Duodenal mucosa (tissue), 2 donors: ENCODE measurements around the gene HHIP.

ENCODE experiments used
- H3K27ac ChIP-seq: one replicate; pipeline ENCODE4 v1.7.0; 2013; ENCODE audit warnings: low read depth, low read length
- H3K27me3 ChIP-seq, 2 donors: one replicate each; pipeline ENCODE4 v1.7.0; 2013; ENCODE audit warnings: low read length in 2 of 2, control low read depth in 1 of 2; ENCODE audit not compliant: insufficient read depth in 2 of 2, control insufficient read depth in 1 of 2
- H3K36me3 ChIP-seq, 2 donors: one replicate each; pipeline ENCODE4 v1.7.0; 2013; ENCODE audit warnings: low read length in 2 of 2, control low read depth in 1 of 2; ENCODE audit not compliant: insufficient read depth in 2 of 2, control insufficient read depth in 1 of 2
- H3K4me1 ChIP-seq, 2 donors: one replicate each; pipeline ENCODE4 v1.7.0; 2013; ENCODE audit warnings: low read length in 2 of 2, control low read depth in 1 of 2; ENCODE audit not compliant: insufficient read depth in 2 of 2, control insufficient read depth in 1 of 2
- H3K4me3 ChIP-seq, 2 donors: one replicate each; pipeline ENCODE4 v1.7.0; 2013; ENCODE audit warnings: low read length in 2 of 2, low read depth in 1 of 2
- H3K9ac ChIP-seq, 2 donors: one replicate each; pipeline ENCODE4 v1.7.0; 2013; ENCODE audit warnings: low read length in 2 of 2, low read depth in 1 of 2
- H3K9me3 ChIP-seq, 2 donors: one replicate each; pipeline ENCODE4 v1.7.0; 2013; ENCODE audit warnings: low read length in 2 of 2, control low read depth in 1 of 2; ENCODE audit not compliant: control insufficient read depth in 1 of 2

Gene HHIP

GRCh38 chr4:144655491-144655890 is 9.5 kb downstream of the HHIP start:
- Histone ChIP-seq H3K4me3 (no peak overlapping the region), H3K36me3 (no peaks in the 10 kb centered on the region), H3K9me3 (no peaks in the 10 kb centered on the region), H3K9ac (no peak overlapping the region), H3K27ac (no peak overlapping the region), H3K27me3 (no peaks in the 10 kb centered on the region), H3K4me1 (no peaks in the 10 kb centered on the region)

- Histone ChIP-seq H3K4me1 (no peaks in the 10 kb centered on the region), H3K9me3 (no peaks in the 10 kb centered on the region), H3K27me3 (no peaks in the 10 kb centered on the region), H3K36me3 (no peaks in the 10 kb centered on the region), H3K9ac (no peak overlapping the region), H3K27ac (no peak overlapping the region), H3K4me3 (no peak overlapping the region)
These were observed 10.9 kb downstream of the HHIP start for GRCh38 chr4:144656850-144657249.

- no peaks in the 10 kb centered on the region for H3K4me1 ChIP-seq
- no peak overlapping the region for H3K4me3 ChIP-seq
- H3K9ac ChIP-seq = no peak overlapping the region
- H3K9me3 ChIP-seq = no peaks in the 10 kb centered on the region
- H3K36me3 ChIP-seq = no peaks in the 10 kb centered on the region
- no peak overlapping the region for H3K27ac ChIP-seq
- no peaks in the 10 kb centered on the region for H3K27me3 ChIP-seq
These were observed 12.1 kb downstream of the HHIP start for GRCh38 chr4:144658015-144658567.

- no peaks in the 10 kb centered on the region for H3K4me1 ChIP-seq
- H3K27me3 ChIP-seq = no peaks in the 10 kb centered on the region
- no peaks in the 10 kb centered on the region for H3K9me3 ChIP-seq
- no peak overlapping the region for H3K27ac ChIP-seq
- H3K9ac ChIP-seq = no peak overlapping the region
- H3K4me3 ChIP-seq = no peak overlapping the region
- H3K36me3 ChIP-seq = no peaks in the 10 kb centered on the region
These were observed 12.9 kb downstream of the HHIP start for GRCh38 chr4:144658903-144659302.

GRCh38 chr4:144659447-144659846 is 13.5 kb downstream of the HHIP start:
- Histone ChIP-seq H3K9ac (no peak overlapping the region), H3K4me3 (no peak overlapping the region), H3K4me1 (no peaks in the 10 kb centered on the region), H3K9me3 (no peaks in the 10 kb centered on the region), H3K36me3 (no peaks in the 10 kb centered on the region), H3K27ac (no peak overlapping the region), H3K27me3 (no peaks in the 10 kb centered on the region)

- no peaks in the 10 kb centered on the region for H3K9me3 ChIP-seq
- H3K27ac ChIP-seq = no peak overlapping the region
- H3K4me1 ChIP-seq = no peaks in the 10 kb centered on the region
- no peaks in the 10 kb centered on the region for H3K36me3 ChIP-seq
- no peak overlapping the region for H3K9ac ChIP-seq
- H3K27me3 ChIP-seq = no peaks in the 10 kb centered on the region
- H3K4me3 ChIP-seq = no peak overlapping the region
These were observed 18.0 kb downstream of the HHIP start for GRCh38 chr4:144663834-144664475.

GRCh38 chr4:144666539-144667175 is 20.7 kb downstream of the HHIP start:
- no peak overlapping the region for H3K4me3 ChIP-seq
- H3K9me3 ChIP-seq = no peaks in the 10 kb centered on the region
- H3K27me3 ChIP-seq = no peaks in the 10 kb centered on the region
- no peak overlapping the region for H3K9ac ChIP-seq
- no peaks in the 10 kb centered on the region for H3K36me3 ChIP-seq
- H3K4me1 ChIP-seq = no peaks in the 10 kb centered on the region
- no peak overlapping the region for H3K27ac ChIP-seq

- H3K9me3 ChIP-seq = no peaks in the 10 kb centered on the region
- no peak overlapping the region for H3K9ac ChIP-seq
- no peaks in the 10 kb centered on the region for H3K27me3 ChIP-seq
- H3K4me3 ChIP-seq = no peak overlapping the region
- H3K27ac ChIP-seq = no peak overlapping the region
- no peaks in the 10 kb centered on the region for H3K36me3 ChIP-seq
- no peaks in the 10 kb centered on the region for H3K4me1 ChIP-seq
These were observed 21.5 kb downstream of the HHIP start for GRCh38 chr4:144667500-144667899.

GRCh38 chr4:144670776-144671175 is 24.8 kb downstream of the HHIP start:
- no peaks in the 10 kb centered on the region for H3K27me3 ChIP-seq
- H3K4me3 ChIP-seq = no peak overlapping the region
- no peaks in the 10 kb centered on the region for H3K36me3 ChIP-seq
- H3K27ac ChIP-seq = no peak overlapping the region
- no peaks in the 10 kb centered on the region for H3K9me3 ChIP-seq
- H3K9ac ChIP-seq = no peak overlapping the region
- no peaks in the 10 kb centered on the region for H3K4me1 ChIP-seq

- no peaks in the 10 kb centered on the region for H3K4me1 ChIP-seq
- H3K9me3 ChIP-seq = no peaks in the 10 kb centered on the region
- H3K27me3 ChIP-seq = no peaks in the 10 kb centered on the region
- H3K36me3 ChIP-seq = no peaks in the 10 kb centered on the region
- no peak overlapping the region for H3K9ac ChIP-seq
- no peak overlapping the region for H3K4me3 ChIP-seq
- no peak overlapping the region for H3K27ac ChIP-seq
These were observed 28.8 kb downstream of the HHIP start for GRCh38 chr4:144674711-144675110.
